NT2/D1 (cell line): ENCODE measurements around the gene AGAP1.
A peak's percentile ranks its signal among the peaks of the same experiment; 100 is the strongest.

Experiments
- DNase-seq: peaks from one replicate; pipeline ENCODE4 v3.0.0-alpha.2; 2011; ENCODE audit warnings: low read depth, low spot score
- H3K27me3 ChIP-seq: 2 replicates; pipeline ENCODE4 v1.6.0; 2011; ENCODE audit warnings: mild to moderate bottlenecking; ENCODE audit not compliant: insufficient read length, insufficient read depth
- H3K36me3 ChIP-seq: 2 replicates; pipeline ENCODE4 v1.6.1; 2011; ENCODE audit warnings: mild to moderate bottlenecking, low read length, mixed read lengths; ENCODE audit not compliant: insufficient read depth, insufficient read length
- H3K4me1 ChIP-seq: 2 replicates; pipeline ENCODE4 v1.5.1; 2011; ENCODE audit not compliant: insufficient read depth, insufficient read length
- H3K4me3 ChIP-seq: 2 replicates; pipeline ENCODE4 v1.5.1; 2011; ENCODE audit warnings: low read depth; ENCODE audit not compliant: insufficient read length
- H3K9ac ChIP-seq: 2 replicates; pipeline ENCODE4 v1.6.0; 2011; ENCODE audit warnings: low read depth; ENCODE audit not compliant: insufficient read length
- H3K9me3 ChIP-seq: 2 replicates; pipeline ENCODE4 v1.5.1; 2011; ENCODE audit warnings: mild to moderate bottlenecking, low read length; ENCODE audit not compliant: insufficient read depth
- SUZ12 ChIP-seq: IDR thresholded peaks from 2 replicates; pipeline ENCODE4 v1.6.1; 2011; ENCODE audit not compliant: insufficient read length, insufficient read depth; ENCODE audit errors: extremely low read depth
- YY1 ChIP-seq: IDR thresholded peaks from 2 replicates; pipeline ENCODE4 v1.6.1; 2011; ENCODE audit not compliant: insufficient read length, insufficient read depth
- ZNF274 ChIP-seq: IDR thresholded peaks from 2 replicates; pipeline ENCODE4 v1.6.1; 2011; ENCODE audit warnings: mild to moderate bottlenecking, low read depth, low read length

Gene AGAP1

DNA sequence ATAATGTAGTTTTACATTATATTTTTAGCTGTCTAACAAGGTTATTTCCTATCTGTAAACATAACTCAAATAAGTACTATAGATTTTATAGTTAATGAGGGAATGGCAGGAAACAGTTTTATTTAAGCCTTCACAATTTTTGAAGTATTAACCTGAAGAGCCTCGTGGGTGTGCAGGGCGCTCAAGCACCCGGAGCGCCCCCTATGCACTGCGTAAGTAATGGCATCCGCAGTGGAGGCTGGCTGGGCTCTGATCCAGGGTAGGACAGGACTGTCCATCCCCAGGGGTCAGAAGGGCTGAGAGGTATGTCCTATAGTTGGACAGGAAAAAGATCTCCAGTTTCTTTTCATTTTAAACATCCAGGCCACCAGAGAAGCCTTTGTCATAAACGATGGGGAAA, 682.6 kb downstream of the AGAP1 start:
- TF ChIP-seq YY1 (no peak), SUZ12 (no peak), ZNF274 (no peak)
- Histone ChIP-seq H3K9me3 (no peaks in the 10 kb centered on the region), H3K4me1 (peaks cover 20% of the 10 kb centered on the region), H3K27me3 (peaks cover 78% of the 10 kb centered on the region), H3K4me3 (no peak overlapping the region), H3K36me3 (no peaks in the 10 kb centered on the region), H3K9ac (no peak overlapping the region)
- no peak for DNase-seq

DNA sequence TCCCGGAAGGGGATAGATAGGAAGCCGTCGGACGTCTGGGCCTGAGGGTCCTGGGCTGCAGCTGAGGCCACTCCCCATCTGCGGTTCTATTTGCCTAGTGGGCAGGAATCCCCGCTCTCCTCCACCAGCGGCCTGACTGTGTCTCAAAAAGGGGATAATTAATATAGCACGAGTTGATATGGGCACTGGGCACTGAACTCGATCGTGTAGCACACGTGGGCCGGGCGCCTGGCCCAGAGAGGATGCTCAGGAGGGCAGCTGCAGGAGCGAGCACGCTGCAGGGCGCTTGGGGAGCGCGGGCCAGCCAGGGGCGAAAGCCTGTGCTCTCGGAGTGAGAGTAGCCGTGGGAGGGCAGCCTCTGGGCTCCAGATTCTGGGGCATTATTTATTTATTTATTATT, 683.1 kb downstream of the AGAP1 start:
- peaks cover 73% of the 10 kb centered on the region for H3K27me3 ChIP-seq
- H3K4me1 ChIP-seq = peaks cover 17% of the 10 kb centered on the region
- no peak overlapping the region for H3K4me3 ChIP-seq
- DNase-seq = no peak
- TF ChIP-seq SUZ12 = no peak
- TF ChIP-seq YY1 = no peak
- TF ChIP-seq ZNF274 = no peak
- H3K36me3 ChIP-seq = no peaks in the 10 kb centered on the region
- no peak overlapping the region for H3K9ac ChIP-seq
- no peaks in the 10 kb centered on the region for H3K9me3 ChIP-seq

DNA sequence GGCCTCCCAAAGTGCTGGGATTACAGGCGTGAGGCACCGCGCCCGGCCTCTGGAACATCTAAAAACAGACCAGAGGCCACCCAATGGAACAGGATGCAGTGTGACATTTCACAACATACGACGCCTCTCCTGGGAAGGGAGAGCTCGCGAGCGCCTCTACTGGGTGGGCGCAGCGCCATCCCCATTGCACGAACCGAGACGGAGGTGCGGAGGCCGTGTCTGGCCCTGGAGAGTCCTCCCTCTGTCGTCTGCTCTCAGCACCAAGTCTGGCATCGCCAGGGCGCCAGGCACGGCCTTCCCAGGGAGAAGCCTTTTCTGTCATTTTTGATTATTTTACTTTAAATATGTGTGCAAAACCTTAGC, 683.7 kb downstream of the AGAP1 start:
- H3K36me3 ChIP-seq = no peaks in the 10 kb centered on the region
- TF ChIP-seq YY1 (no peak), ZNF274 (no peak), SUZ12 (no peak)
- H3K4me1 ChIP-seq = peaks cover 16% of the 10 kb centered on the region
- no peak for DNase-seq
- peak overlapping the region; percentile 50 for H3K4me3 ChIP-seq
- peaks cover 66% of the 10 kb centered on the region for H3K27me3 ChIP-seq
- H3K9ac ChIP-seq = peak overlapping the region; percentile 37
- no peaks in the 10 kb centered on the region for H3K9me3 ChIP-seq

DNA sequence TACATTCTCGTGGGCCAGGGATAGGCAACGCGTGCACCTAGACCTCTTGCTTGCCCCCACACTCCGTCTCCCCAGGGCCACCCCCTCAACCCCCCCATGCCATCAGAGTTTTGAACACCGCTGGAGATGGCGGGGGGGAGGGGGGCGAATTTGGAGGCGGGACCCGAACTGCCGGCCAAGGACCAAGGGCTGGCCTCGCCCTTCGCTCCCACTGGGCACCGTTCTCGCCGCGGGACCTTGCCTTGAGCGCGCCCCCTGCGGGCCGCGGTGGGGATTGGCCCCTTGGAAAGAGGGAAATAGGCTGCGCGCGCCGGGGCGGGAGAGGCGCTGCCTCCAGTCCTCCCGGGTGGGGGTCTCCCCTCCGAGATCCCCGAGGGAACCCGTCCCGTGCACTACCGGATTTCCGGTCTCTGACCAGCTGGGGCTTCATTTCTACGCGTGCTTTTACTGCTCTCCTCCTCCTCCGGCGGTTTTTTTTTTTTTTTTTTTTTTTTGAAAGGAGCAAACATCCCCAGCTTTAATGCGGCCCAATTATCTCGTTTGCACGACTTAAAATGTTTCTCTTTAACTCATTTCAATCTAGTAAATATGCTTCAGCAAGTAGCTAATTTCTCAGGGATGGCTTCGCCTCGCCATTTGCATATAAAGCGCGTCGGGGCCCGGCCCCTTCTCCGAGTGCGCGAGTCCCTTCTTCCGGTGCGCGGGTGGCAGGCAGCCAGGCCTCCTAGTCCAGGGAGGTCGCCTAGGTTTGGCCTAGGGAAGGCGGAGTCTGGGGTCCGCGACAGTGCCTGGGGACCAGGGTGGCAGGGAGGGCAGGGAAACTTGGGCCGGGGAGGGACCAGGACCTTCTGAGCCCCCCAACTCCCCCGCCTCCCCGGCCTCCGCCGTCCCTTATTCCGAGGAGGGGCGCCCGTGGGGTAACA, 684.4 kb downstream of the AGAP1 start:
- peak overlapping the region; percentile 50 for H3K4me3 ChIP-seq
- no peak for DNase-seq
- H3K36me3 ChIP-seq = no peaks in the 10 kb centered on the region
- H3K4me1 ChIP-seq = peaks cover 10% of the 10 kb centered on the region
- no peak for TF ChIP-seq YY1
- no peak for TF ChIP-seq ZNF274
- TF ChIP-seq SUZ12 = no peak
- H3K9me3 ChIP-seq = no peaks in the 10 kb centered on the region
- H3K9ac ChIP-seq = peak overlapping the region; percentile 44
- peaks cover 60% of the 10 kb centered on the region for H3K27me3 ChIP-seq

DNA sequence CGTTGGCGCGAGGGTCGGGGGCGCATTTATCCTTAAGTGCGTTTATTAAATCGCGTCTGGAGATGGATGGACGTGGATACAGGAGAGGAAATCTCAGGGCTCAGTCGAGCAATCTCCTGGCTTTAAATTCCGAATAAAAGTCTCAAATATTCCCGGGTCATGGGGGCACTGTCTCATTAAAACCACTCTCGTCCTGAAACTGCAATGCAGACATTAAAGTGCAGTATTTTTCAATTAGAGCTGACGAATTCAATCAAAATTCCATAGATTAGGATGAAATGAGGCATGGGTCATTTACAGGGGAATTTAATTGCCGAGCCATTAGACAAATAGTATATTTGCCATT, 685.0 kb downstream of the AGAP1 start:
- peaks cover 4% of the 10 kb centered on the region for H3K4me1 ChIP-seq
- H3K9me3 ChIP-seq = no peaks in the 10 kb centered on the region
- no peaks in the 10 kb centered on the region for H3K36me3 ChIP-seq
- peaks cover 54% of the 10 kb centered on the region for H3K27me3 ChIP-seq
- TF ChIP-seq ZNF274 (no peak), YY1 (no peak), SUZ12 (no peak)
- peak overlapping the region; percentile 44 for H3K9ac ChIP-seq
- no peak for DNase-seq
- H3K4me3 ChIP-seq = peak overlapping the region; percentile 50

DNA sequence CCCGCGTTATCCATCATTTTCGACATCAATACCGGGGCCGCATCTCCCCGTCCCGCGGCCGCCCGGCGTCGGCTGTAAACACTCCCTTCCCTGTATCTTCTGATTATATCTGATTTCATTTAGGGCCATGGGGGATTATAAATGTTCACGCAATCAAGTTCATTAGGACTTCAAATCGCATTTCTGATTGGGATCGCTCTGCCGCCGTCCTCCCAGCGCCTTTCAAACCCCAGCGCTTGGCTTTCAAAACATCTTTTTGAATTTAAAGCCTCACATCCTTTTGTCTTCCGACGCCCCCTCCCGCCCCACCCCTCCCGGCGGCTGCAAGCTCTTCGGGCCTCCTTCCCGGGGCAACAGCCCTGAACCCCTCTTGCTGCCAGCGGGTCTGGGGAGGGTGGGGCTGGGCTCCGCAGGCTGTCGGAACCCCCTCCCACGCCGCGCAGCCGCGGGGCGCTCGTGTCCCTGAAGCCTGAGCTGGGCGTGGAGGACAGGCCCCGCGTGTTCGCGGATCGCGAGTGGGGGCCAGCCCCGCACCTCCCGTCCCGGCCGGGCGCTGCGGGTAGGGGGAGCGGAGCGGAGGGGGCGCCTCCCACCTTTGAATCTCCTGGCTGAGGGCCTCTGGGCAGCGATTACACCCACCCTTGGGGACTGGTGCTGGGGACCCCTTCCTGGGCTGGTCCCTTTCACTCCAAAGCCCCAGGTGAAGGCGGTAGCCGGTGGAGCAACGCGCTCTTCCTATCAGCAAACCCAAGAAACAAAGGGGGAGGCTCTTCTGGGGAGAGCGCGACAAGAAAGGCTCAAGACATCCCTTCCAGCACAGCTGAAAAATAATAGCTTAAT, 685.6 kb downstream of the AGAP1 start:
- Histone ChIP-seq H3K4me1 (peaks cover 4% of the 10 kb centered on the region), H3K27me3 (peaks cover 48% of the 10 kb centered on the region), H3K36me3 (no peaks in the 10 kb centered on the region), H3K4me3 (peak overlapping the region; percentile 50), H3K9me3 (peaks cover 4% of the 10 kb centered on the region; the same call in 1 of the 2 replicates), H3K9ac (peak overlapping the region; percentile 43)
- no peak for DNase-seq
- TF ChIP-seq SUZ12 (no peak), ZNF274 (no peak), YY1 (no peak)

DNA sequence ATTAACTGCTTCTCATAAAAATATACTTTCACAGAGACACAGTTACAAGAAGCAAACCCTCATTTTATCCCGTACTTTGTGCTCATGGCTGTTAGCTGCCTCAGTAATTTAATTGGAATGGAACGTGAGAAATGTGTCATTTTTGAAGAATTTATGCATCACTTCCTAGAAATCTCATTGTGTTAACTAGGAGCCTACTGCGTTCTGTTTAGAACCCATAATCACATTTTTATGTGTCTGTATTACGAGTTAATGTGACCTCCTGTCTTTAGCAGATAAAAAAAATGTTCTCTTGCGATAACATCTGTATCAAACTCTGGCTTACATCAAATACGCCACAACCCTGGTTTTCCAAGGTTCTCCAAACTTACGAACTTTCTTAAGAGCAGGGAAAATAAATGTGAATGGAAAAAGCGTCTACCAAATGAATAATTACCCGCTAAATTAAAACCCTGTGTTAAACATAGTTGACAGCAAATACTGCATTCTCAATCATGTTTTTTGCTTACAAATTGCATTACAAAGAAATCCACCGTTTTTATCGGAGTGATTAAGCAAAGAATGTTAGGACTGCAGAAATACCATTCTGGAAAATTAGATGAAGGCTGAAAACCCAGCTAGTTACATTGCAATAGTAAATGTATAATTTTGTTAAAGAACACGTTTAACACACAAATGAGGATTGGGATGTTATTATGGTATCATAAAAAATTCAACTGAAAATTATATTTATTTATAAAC, 686.4 kb downstream of the AGAP1 start:
- DNase-seq = no peak
- H3K4me3 ChIP-seq = no peak overlapping the region
- no peaks in the 10 kb centered on the region for H3K4me1 ChIP-seq
- peaks cover 12% of the 10 kb centered on the region; the same call in 1 of the 2 replicates for H3K9me3 ChIP-seq
- H3K36me3 ChIP-seq = no peaks in the 10 kb centered on the region
- peaks cover 40% of the 10 kb centered on the region for H3K27me3 ChIP-seq
- TF ChIP-seq YY1 (no peak), ZNF274 (no peak), SUZ12 (no peak)
- no peak overlapping the region for H3K9ac ChIP-seq
